Erythroblast (primary cell): ENCODE measurements around the gene NAGA.

Experiments used
- GATA1 ChIP-seq: IDR thresholded peaks from 2 replicates; pipeline ENCODE4 v1.6.1; 2011; ENCODE audit warnings: low read depth, mild to moderate bottlenecking, control low read depth, low read length, moderate library complexity
- POLR2A ChIP-seq: IDR thresholded peaks from 2 replicates; pipeline ENCODE4 v1.6.1; 2011; ENCODE audit warnings: mild to moderate bottlenecking, low read length

- TF ChIP-seq GATA1, result no peak
- no peak for TF ChIP-seq POLR2A
These were observed 10.1 kb downstream of the NAGA start for GRCh38 chr22:42060489-42060888.
